GM10248 (cell line): ENCODE data around the gene LRRC10.

ENCODE experiments used
- CTCF ChIA-PET: fragments of 300-600 bp; sonication (Branson Sonifier 250); formaldehyde crosslinking; extraction: SDS; loops from one replicate; lab custom pipeline; 2021; ENCODE audit warnings: antibody characterized with exemption; lab: Yijun Ruan, JAX
- POLR2A ChIA-PET: fragments of 350-650 bp; sonication (Branson Sonifier 250); formaldehyde crosslinking; extraction: SDS; loops from one replicate; lab custom pipeline; 2020; ENCODE audit warnings: antibody characterized with exemption; lab: Yijun Ruan, JAX
- DNase-seq: peaks from one replicate; pipeline ENCODE4 v3.0.0; 2012; ENCODE audit errors: extremely low spot score
- CTCF ChIP-seq: IDR thresholded peaks from 2 replicates; pipeline ENCODE4 v1.5.1; 2012; ENCODE audit warnings: mild to moderate bottlenecking, low read depth; ENCODE audit errors: extremely low read depth, missing control alignments, control extremely low read depth

Gene LRRC10

DNA sequence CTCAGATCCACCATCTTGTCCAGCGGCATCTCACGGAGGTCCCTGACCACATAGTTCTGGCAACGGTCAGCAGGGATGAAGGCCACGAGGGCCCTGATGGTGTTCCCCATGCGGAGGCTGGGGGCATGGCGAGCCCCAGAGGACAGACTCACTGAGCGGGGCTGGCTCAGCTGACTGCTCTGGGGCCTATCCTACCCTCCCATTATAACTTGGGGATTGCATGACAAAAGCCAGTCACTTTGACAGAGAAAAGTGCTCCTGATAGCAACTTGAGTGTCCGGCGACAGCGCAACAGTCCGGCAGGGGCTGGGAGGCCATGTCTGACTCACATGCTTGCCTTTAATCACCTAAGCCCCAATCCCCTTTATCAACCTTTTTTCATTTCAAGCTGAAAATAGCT is at the start of gene LRRC10:
Gene LRRC10, minus strand, starts transcription at position 179 of the 400 bp plus-strand sequence. Its CDS starts 69 bp downstream, at position 110.
- CTCF ChIA-PET, result interaction anchor here (0.9 to 1.6 kb wide), 4 partner anchors 9 to 254 kb away, joined by 3 to 6 read pairs (median 4); no protein-coding TSS in a partner anchor
- TF ChIP-seq CTCF, result no peak
- no peak for DNase-seq
- POLR2A ChIA-PET, result interaction anchor here (0.5 kb wide), 1 partner anchor 145 kb away, joined by 5 read pairs; no protein-coding TSS in a partner anchor

GRCh38 chr12:69660164-69660863 is 49.6 kb upstream of the LRRC10 start:
- ChIA-PET POLR2A (no interaction called here), CTCF (interaction anchor here (2.1 to 2.3 kb wide), 2 partner anchors 12 to 20 kb away, joined by 5 to 10 read pairs; no protein-coding TSS in a partner anchor)
- TF ChIP-seq CTCF, result no peak
- DNase-seq, result no peak

- POLR2A ChIA-PET, result no interaction called here
- TF ChIP-seq CTCF, result no peak
- no peak for DNase-seq
- CTCF ChIA-PET, result interaction anchor here (1.6 kb wide), 1 partner anchor 19 kb away, joined by 4 read pairs; no protein-coding TSS in a partner anchor
Observed at GRCh38 chr12:69658203-69658602, 47.5 kb upstream of the LRRC10 start.

GRCh38 chr12:69657376-69658137 is 46.9 kb upstream of the LRRC10 start:
- TF ChIP-seq CTCF, result no peak
- POLR2A ChIA-PET, result no interaction called here
- CTCF ChIA-PET, result interaction anchor here (1.6 kb wide), 2 partner anchors 11 to 18 kb away, joined by 4 read pairs; no protein-coding TSS in a partner anchor
- no peak for DNase-seq

GRCh38 chr12:69655616-69656340 is 45.1 kb upstream of the LRRC10 start:
- no peak for TF ChIP-seq CTCF
- DNase-seq, result no peak
- ChIA-PET POLR2A (no interaction called here), CTCF (interaction anchor here (2.3 kb wide), 1 partner anchor 298 kb away, joined by 9 read pairs; no protein-coding TSS in a partner anchor)

GRCh38 chr12:69653703-69654102 is 43.0 kb upstream of the LRRC10 start:
- no peak for TF ChIP-seq CTCF
- DNase-seq, result no peak
- CTCF ChIA-PET, result interaction anchor here (1.5 to 2.3 kb wide), 2 partner anchors 9 to 296 kb away, joined by 3 to 9 read pairs; no protein-coding TSS in a partner anchor
- POLR2A ChIA-PET, result no interaction called here
